Neural progenitor cell (in vitro differentiated cells): ENCODE data around the gene TRABD. TPM values are rescaled to one million over a fixed set of nuclear protein-coding genes. Genes with fewer than 3 reads are reported as not detected.

Experiments used
- DNase-seq: peaks from one replicate; pipeline ENCODE4 v3.0.0-alpha.2; 2016; ENCODE audit warnings: low spot score
- H2AFZ ChIP-seq: fragments of 200-600 bp; sonication (generic); replicated peaks from 2 replicates; pipeline ENCODE4 v1.6.1; 2016; ENCODE audit warnings: antibody characterized with exemption
- H3F3A ChIP-seq: fragments of 200-600 bp; sonication (generic); 2 replicates; pipeline ENCODE4 v1.6.1; 2016; ENCODE audit warnings: antibody characterized with exemption, low read depth
- H3K27ac ChIP-seq: fragments of 200-600 bp; sonication (generic); 2 replicates; pipeline ENCODE4 v1.5.1; 2016; ENCODE audit warnings: mild to moderate bottlenecking
- H3K27me3 ChIP-seq: fragments of 200-600 bp; sonication (generic); 2 replicates; pipeline ENCODE4 v1.6.1; 2016; ENCODE audit warnings: mild to moderate bottlenecking, moderate library complexity
- H3K36me3 ChIP-seq: fragments of 200-600 bp; sonication (generic); 2 replicates; pipeline ENCODE4 v1.5.1; 2016
- H3K4me1 ChIP-seq: fragments of 200-600 bp; sonication (generic); 2 replicates; pipeline ENCODE4 v1.6.1; 2016; ENCODE audit warnings: mixed run types
- H3K4me2 ChIP-seq: fragments of 200-600 bp; sonication (generic); 2 replicates; pipeline ENCODE4 v1.6.1; 2016
- H3K4me3 ChIP-seq: fragments of 200-600 bp; sonication (generic); 2 replicates; pipeline ENCODE4 v1.5.1; 2016
- H3K79me2 ChIP-seq: fragments of 200-600 bp; sonication (generic); 2 replicates; pipeline ENCODE4 v1.6.1; 2016; ENCODE audit warnings: low read depth
- H3K9ac ChIP-seq: fragments of 200-600 bp; sonication (generic); 2 replicates; pipeline ENCODE4 v1.6.1; 2016
- H3K9me3 ChIP-seq: fragments of 200-600 bp; sonication (generic); 2 replicates; pipeline ENCODE4 v1.5.1; 2016; ENCODE audit warnings: low read depth
- H4K20me1 ChIP-seq: fragments of 200-600 bp; sonication (generic); 2 replicates; pipeline ENCODE4 v1.6.1; 2016; ENCODE audit warnings: low read depth
- H3K27ac Mint-ChIP-seq: 3 replicates; pipeline ENCODE4 v1.8.0; 2021; ENCODE audit warnings: mixed read lengths
- H3K27me3 Mint-ChIP-seq: 2 replicates; pipeline ENCODE4 v1.8.0; 2022; ENCODE audit warnings: low read depth, mild to moderate bottlenecking, inconsistent platforms, moderate library complexity, mixed read lengths; ENCODE audit not compliant: insufficient read depth
- H3K36me3 Mint-ChIP-seq: 3 replicates; pipeline ENCODE4 v1.8.0; 2021; ENCODE audit warnings: mixed read lengths
- H3K4me1 Mint-ChIP-seq: 3 replicates; pipeline ENCODE4 v1.8.0; 2021; ENCODE audit warnings: mixed read lengths
- H3K4me3 Mint-ChIP-seq: 3 replicates; pipeline ENCODE4 v1.8.0; 2021; ENCODE audit warnings: mild to moderate bottlenecking, moderate library complexity, mixed read lengths
- H3K9me3 Mint-ChIP-seq: 3 replicates; pipeline ENCODE4 v1.8.0; 2020; ENCODE audit warnings: mixed read lengths
- CTCF ChIP-seq: fragments of 200-600 bp; sonication (generic); IDR thresholded peaks from 2 replicates; pipeline ENCODE4 v1.5.1; 2017; ENCODE audit warnings: antibody characterized with exemption, mild to moderate bottlenecking
- EZH2 ChIP-seq: fragments of 200-600 bp; sonication (generic); IDR thresholded peaks from 2 replicates; pipeline ENCODE4 v1.6.1; 2017; ENCODE audit warnings: antibody characterized with exemption, mild to moderate bottlenecking, moderate library complexity
- EZH2phosphoT487 ChIP-seq: fragments of 200-600 bp; sonication (generic); IDR thresholded peaks from 2 replicates; pipeline ENCODE4 v1.6.1; 2017; ENCODE audit warnings: antibody characterized with exemption
- total RNA-seq: library from RNA; depleted of rRNA; stranded (reverse); fragments of >200 nt; gene quantifications from 2 replicates; pipeline ENCODE4 v1.2.3, GENCODE V29; 2015; ENCODE audit warnings: low replicate concordance

The TRABD gene
- total RNA-seq, 1 donor from 2014 or later: 15.4 TPM

GRCh38 chr22:50196256-50196655 is 10.5 kb downstream of the TRABD start:
- no peak overlapping the region for H3K9ac ChIP-seq
- no peaks in the 10 kb centered on the region for H3K9me3 ChIP-seq
- Mint-ChIP-seq H3K27me3 (no peaks in the 10 kb centered on the region), H3K36me3 (peaks cover 3% of the 10 kb centered on the region), H3K9me3 (no peaks in the 10 kb centered on the region), H3K4me3 (no peak overlapping the region), H3K27ac (no peak overlapping the region), H3K4me1 (peaks cover 6% of the 10 kb centered on the region)
- no peak overlapping the region for H3K4me2 ChIP-seq
- H3K27ac ChIP-seq: no peak overlapping the region
- no peak overlapping the region for H3K4me3 ChIP-seq
- H3K36me3 ChIP-seq: no peaks in the 10 kb centered on the region
- H3F3A ChIP-seq: peaks cover 18% of the 10 kb centered on the region
- no peak overlapping the region for H2AFZ ChIP-seq
- H3K27me3 ChIP-seq: no peaks in the 10 kb centered on the region
- peaks cover 27% of the 10 kb centered on the region for H4K20me1 ChIP-seq
- peaks cover 7% of the 10 kb centered on the region for H3K79me2 ChIP-seq
- no peaks in the 10 kb centered on the region for H3K4me1 ChIP-seq
- no peak for DNase-seq
- TF ChIP-seq CTCF: no peak
- TF ChIP-seq EZH2phosphoT487: no peak
- TF ChIP-seq EZH2: no peak

GRCh38 chr22:50197000-50197800 is 11.5 kb downstream of the TRABD start:
- no peak overlapping the region for H3K27ac ChIP-seq
- H3F3A ChIP-seq: peaks cover 18% of the 10 kb centered on the region
- H3K4me2 ChIP-seq: no peak overlapping the region
- H3K4me3 Mint-ChIP-seq: no peak overlapping the region
- no peak overlapping the region for H3K9ac ChIP-seq
- no peak for DNase-seq
- peaks cover 29% of the 10 kb centered on the region for H4K20me1 ChIP-seq
- H3K36me3 Mint-ChIP-seq: peaks cover 3% of the 10 kb centered on the region
- H3K27me3 ChIP-seq: peaks cover 7% of the 10 kb centered on the region
- peaks cover 2% of the 10 kb centered on the region for H3K27me3 Mint-ChIP-seq
- H3K36me3 ChIP-seq: no peaks in the 10 kb centered on the region
- TF ChIP-seq EZH2: no peak
- TF ChIP-seq CTCF: no peak
- no peak for TF ChIP-seq EZH2phosphoT487
- H3K9me3 ChIP-seq: no peaks in the 10 kb centered on the region
- no peaks in the 10 kb centered on the region for H3K9me3 Mint-ChIP-seq
- peaks cover 6% of the 10 kb centered on the region for H3K4me1 ChIP-seq
- peaks cover 8% of the 10 kb centered on the region for H3K4me1 Mint-ChIP-seq
- no peak overlapping the region for H3K27ac Mint-ChIP-seq
- no peak overlapping the region for H2AFZ ChIP-seq
- peaks cover 10% of the 10 kb centered on the region for H3K79me2 ChIP-seq
- no peak overlapping the region for H3K4me3 ChIP-seq

- Histone ChIP-seq H3K4me1 (peaks cover 10% of the 10 kb centered on the region), H4K20me1 (peaks cover 34% of the 10 kb centered on the region), H3K9me3 (no peaks in the 10 kb centered on the region), H3K79me2 (peaks cover 18% of the 10 kb centered on the region), H3K27me3 (peaks cover 7% of the 10 kb centered on the region), H3K36me3 (peaks cover 7% of the 10 kb centered on the region), H3K4me2 (no peak overlapping the region), H3F3A (peaks cover 18% of the 10 kb centered on the region), H3K4me3 (no peak overlapping the region), H3K27ac (no peak overlapping the region), H3K9ac (no peak overlapping the region), H2AFZ (no peak overlapping the region)
- no peak overlapping the region for H3K27ac Mint-ChIP-seq
- no peak overlapping the region for H3K4me3 Mint-ChIP-seq
- no peak for TF ChIP-seq EZH2phosphoT487
- no peak for TF ChIP-seq EZH2
- no peak for TF ChIP-seq CTCF
- no peaks in the 10 kb centered on the region for H3K9me3 Mint-ChIP-seq
- H3K4me1 Mint-ChIP-seq: peaks cover 13% of the 10 kb centered on the region
- DNase-seq: no peak
- peaks cover 2% of the 10 kb centered on the region for H3K27me3 Mint-ChIP-seq
- H3K36me3 Mint-ChIP-seq: peaks cover 8% of the 10 kb centered on the region
These were observed 12.3 kb downstream of the TRABD start for GRCh38 chr22:50197856-50198623.
